Renal cortical epithelial cell (primary cell): Measurements from ENCODE around the gene CCSER2. TPM values are rescaled to one million over a fixed set of nuclear protein-coding genes. Genes with fewer than 3 reads are reported as not detected.
"Not testable (repeated sequence)": the region's sequence is repeated elsewhere in the genome, so short reads cannot be mapped to it uniquely, and the experiment has no call there.

Source experiments
- DNase-seq: peaks from one replicate; pipeline ENCODE4 v3.0.0-alpha.2; 2011; ENCODE audit warnings: low read depth
- total RNA-seq: library from RNA; depleted of rRNA; stranded (reverse); fragments of >200 nt; gene quantifications from 2 replicates; pipeline ENCODE4 v1.2.3, GENCODE V29; 2014

Gene CCSER2
- total RNA-seq, 1 donor from 2014 or later, result 45.5 TPM

- no peak for DNase-seq
Observed at GRCh38 chr10:84519235-84519634, 190.8 kb downstream of the CCSER2 start.

GRCh38 chr10:84521013-84521412 is 192.6 kb downstream of the CCSER2 start:
- DNase-seq, result no peak

GRCh38 chr10:84521468-84521867 is 193.1 kb downstream of the CCSER2 start:
- no peak for DNase-seq

GRCh38 chr10:84522612-84523462 is 194.4 kb downstream of the CCSER2 start:
- no peak for DNase-seq

- DNase-seq, result peak; percentile 29
Observed at GRCh38 chr10:84523526-84523925, 195.1 kb downstream of the CCSER2 start.

GRCh38 chr10:84524435-84524834 is 196.0 kb downstream of the CCSER2 start:
- no peak for DNase-seq

GRCh38 chr10:84525120-84525806 is 196.9 kb downstream of the CCSER2 start:
- no peak for DNase-seq

GRCh38 chr10:84525807-84526182 is 197.4 kb downstream of the CCSER2 start:
- DNase-seq, result not testable (repeated sequence)

- DNase-seq, result peak; percentile 32
Observed at GRCh38 chr10:84527386-84527785, 199.0 kb downstream of the CCSER2 start.

GRCh38 chr10:84528526-84528925 is 200.1 kb downstream of the CCSER2 start:
- not testable (repeated sequence) for DNase-seq

GRCh38 chr10:84530724-84531325 is 202.4 kb downstream of the CCSER2 start:
- DNase-seq, result no peak

- no peak for DNase-seq
Observed at GRCh38 chr10:84531396-84531795, 203.0 kb downstream of the CCSER2 start.

GRCh38 chr10:84534168-84534567 is 205.8 kb downstream of the CCSER2 start:
- no peak for DNase-seq

GRCh38 chr10:84537447-84537931 is 209.1 kb downstream of the CCSER2 start:
- DNase-seq, result peak; percentile 50

- no peak for DNase-seq
Observed at GRCh38 chr10:84538036-84538435, 209.6 kb downstream of the CCSER2 start.

- DNase-seq, result no peak
Observed at GRCh38 chr10:84539216-84539615, 210.8 kb downstream of the CCSER2 start.

- peak; percentile 82 for DNase-seq
Observed at GRCh38 chr10:84540022-84540616, 211.7 kb downstream of the CCSER2 start.

GRCh38 chr10:84540617-84541288 is 212.4 kb downstream of the CCSER2 start:
- DNase-seq, result no peak

- no peak for DNase-seq
Observed at GRCh38 chr10:84541289-84541637, 212.9 kb downstream of the CCSER2 start.

- no peak for DNase-seq
Observed at GRCh38 chr10:84542522-84543490, 214.4 kb downstream of the CCSER2 start.
